GM12801 (cell line): Measurements from ENCODE around the gene CYFIP2.

Source experiments
- CTCF ChIP-seq: IDR thresholded peaks from one replicate; pipeline ENCODE4 v1.5.1; 2011; ENCODE audit warnings: control low read depth; ENCODE audit not compliant: insufficient read length; ENCODE audit errors: extremely low read depth

The CYFIP2 gene

GRCh38 chr5:157365732-157366131, 99.8 kb downstream of the CYFIP2 start:
- TF ChIP-seq CTCF = no peak

- no peak for TF ChIP-seq CTCF
These were observed 101.1 kb downstream of the CYFIP2 start for GRCh38 chr5:157366741-157367674.

DNA sequence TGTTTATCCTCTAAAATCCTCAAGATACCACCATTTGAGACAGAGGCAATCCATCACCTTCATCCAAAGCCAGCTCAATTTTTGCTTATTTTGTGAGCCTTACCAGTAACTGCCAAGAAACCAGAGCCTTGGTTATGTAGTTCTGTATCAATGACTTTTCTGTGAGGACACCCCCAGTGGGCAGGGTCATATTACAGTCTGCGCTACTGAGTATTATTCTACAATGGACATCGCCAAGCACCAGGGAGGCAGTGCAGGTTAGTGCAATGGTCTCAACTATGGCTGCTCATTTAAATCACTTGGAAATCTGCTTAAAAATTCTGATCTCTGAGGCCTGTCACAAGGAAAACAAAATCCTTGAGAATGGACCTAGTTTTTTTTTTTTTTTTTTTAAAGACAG, 103.6 kb downstream of the CYFIP2 start:
- TF ChIP-seq CTCF = no peak

DNA sequence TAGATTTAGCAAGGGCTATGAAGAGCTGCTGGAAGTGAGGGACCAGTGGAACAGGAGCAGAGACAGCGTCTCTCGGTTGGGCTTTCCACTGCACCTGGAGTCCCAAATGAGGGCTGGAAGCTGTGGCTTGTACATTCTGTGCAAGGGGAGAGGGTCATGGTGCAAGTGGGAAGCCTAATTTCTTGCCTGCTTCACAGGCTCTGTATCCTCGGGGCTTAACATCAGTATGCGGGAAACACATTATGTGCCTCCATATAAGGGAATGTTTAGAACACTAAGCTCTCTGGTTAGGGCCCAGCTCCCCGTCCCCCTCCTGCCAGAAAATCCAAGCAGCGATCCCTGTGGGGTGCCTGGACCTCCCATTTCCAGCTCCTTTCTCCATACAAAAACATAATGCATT, 105.0 kb downstream of the CYFIP2 start:
- TF ChIP-seq CTCF = no peak

DNA sequence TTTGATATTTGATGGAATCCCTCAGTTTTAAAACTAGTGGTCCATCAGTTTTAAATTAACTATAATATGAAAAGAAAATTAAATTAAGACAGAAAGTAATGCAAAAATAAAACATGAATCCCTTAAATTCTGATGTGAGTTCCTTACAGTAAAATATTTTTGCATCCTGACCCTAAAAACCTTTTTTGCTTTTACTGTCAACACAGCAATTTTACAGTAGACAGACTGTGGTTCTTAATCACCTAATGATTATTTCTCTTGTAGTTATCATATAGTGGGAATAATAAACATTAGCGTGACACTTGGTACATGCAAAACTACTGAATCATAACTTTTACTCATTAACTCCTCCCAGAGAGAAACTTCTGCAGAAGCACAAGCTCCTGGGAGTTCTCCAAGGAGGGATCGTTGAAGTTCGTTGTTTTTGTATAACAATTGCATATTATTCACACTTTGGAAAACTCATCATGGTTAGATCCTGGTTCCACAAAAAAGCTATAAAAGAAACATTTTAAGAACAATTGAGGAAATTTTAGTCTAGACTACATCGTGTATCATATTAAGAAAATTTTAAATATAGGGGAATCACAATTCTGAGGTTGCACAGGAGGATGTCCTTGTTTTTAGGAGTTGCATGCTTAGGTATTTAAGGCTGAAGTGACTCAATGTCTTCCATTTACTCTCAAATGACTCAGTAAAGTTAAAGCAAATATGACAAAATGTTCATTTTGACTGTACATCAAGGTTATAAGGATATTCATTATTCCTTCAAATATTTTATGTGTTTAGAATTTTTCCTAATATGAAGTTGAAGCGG, 105.9 kb downstream of the CYFIP2 start:
- no peak for TF ChIP-seq CTCF

- TF ChIP-seq CTCF = no peak
These were observed 106.5 kb downstream of the CYFIP2 start for GRCh38 chr5:157372472-157372822.

GRCh38 chr5:157378509-157378908, 112.6 kb downstream of the CYFIP2 start:
- no peak for TF ChIP-seq CTCF
